ENCODE measurements around the gene HSP90AB1. TPM values are rescaled to one million over a fixed set of nuclear protein-coding genes. Genes with fewer than 3 reads are reported as not detected.

The HSP90AB1 gene
- polyA plus RNA-seq, 1 donor from 2014 or later: 522 TPM

GRCh38 chr6:44245391-44245911 is 1.4 kb upstream of the HSP90AB1 start:
- TF ChIP-seq MXI1 (conservative IDR thresholded peaks at IDR 0.05; ENCODE audit: poor library complexity, severe bottlenecking): no peak
- no peak for TF ChIP-seq REST (IDR thresholded peaks at IDR 0.05; ENCODE audit: borderline replicate concordance)
- no peak for TF ChIP-seq RAD21 (conservative IDR thresholded peaks at IDR 0.05)
- no peak for TF ChIP-seq EP300 (conservative IDR thresholded peaks at IDR 0.05; ENCODE audit: poor library complexity, severe bottlenecking)
- TF ChIP-seq, protein P1, sequence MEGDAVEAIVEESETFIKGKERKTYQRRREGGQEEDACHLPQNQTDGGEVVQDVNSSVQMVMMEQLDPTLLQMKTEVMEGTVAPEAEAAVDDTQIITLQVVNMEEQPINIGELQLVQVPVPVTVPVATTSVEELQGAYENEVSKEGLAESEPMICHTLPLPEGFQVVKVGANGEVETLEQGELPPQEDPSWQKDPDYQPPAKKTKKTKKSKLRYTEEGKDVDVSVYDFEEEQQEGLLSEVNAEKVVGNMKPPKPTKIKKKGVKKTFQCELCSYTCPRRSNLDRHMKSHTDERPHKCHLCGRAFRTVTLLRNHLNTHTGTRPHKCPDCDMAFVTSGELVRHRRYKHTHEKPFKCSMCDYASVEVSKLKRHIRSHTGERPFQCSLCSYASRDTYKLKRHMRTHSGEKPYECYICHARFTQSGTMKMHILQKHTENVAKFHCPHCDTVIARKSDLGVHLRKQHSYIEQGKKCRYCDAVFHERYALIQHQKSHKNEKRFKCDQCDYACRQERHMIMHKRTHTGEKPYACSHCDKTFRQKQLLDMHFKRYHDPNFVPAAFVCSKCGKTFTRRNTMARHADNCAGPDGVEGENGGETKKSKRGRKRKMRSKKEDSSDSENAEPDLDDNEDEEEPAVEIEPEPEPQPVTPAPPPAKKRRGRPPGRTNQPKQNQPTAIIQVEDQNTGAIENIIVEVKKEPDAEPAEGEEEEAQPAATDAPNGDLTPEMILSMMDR (IDR thresholded peaks at IDR 0.05; ENCODE audit: poor library complexity, severe bottlenecking): no peak
- Histone ChIP-seq H4K20me1 (ENCODE audit: insufficient read depth) (peaks cover 5% of the 10 kb centered on the region), H3K4me3 (ENCODE audit: low read length) (peak overlapping the region; percentile 99), H3K27me3 (ENCODE audit: insufficient read depth, low read depth, low read length) (no peaks in the 10 kb centered on the region), H3K9me3 (ENCODE audit: low read length) (no peaks in the 10 kb centered on the region), H2AFZ (ENCODE audit: low read depth, low read length) (peak overlapping the region; percentile 74), H3K27ac (ENCODE audit: low read length) (peak overlapping the region; percentile 94), H3K4me2 (ENCODE audit: low read length) (no peak overlapping the region), H3K9me2 (ENCODE audit: insufficient read depth, low read length) (no peaks in the 10 kb centered on the region), H3K79me2 (replicated peaks; ENCODE audit: insufficient read depth, low read length) (peaks cover 35% of the 10 kb centered on the region), H3K36me3 (ENCODE audit: insufficient read depth, low read length) (peaks cover 6% of the 10 kb centered on the region), H3K9ac (ENCODE audit: low read length) (peak overlapping the region; percentile 93), H3F3A (ENCODE audit: insufficient read depth, low read length, poor library complexity, severe bottlenecking) (no peaks in the 10 kb centered on the region)

DNA sequence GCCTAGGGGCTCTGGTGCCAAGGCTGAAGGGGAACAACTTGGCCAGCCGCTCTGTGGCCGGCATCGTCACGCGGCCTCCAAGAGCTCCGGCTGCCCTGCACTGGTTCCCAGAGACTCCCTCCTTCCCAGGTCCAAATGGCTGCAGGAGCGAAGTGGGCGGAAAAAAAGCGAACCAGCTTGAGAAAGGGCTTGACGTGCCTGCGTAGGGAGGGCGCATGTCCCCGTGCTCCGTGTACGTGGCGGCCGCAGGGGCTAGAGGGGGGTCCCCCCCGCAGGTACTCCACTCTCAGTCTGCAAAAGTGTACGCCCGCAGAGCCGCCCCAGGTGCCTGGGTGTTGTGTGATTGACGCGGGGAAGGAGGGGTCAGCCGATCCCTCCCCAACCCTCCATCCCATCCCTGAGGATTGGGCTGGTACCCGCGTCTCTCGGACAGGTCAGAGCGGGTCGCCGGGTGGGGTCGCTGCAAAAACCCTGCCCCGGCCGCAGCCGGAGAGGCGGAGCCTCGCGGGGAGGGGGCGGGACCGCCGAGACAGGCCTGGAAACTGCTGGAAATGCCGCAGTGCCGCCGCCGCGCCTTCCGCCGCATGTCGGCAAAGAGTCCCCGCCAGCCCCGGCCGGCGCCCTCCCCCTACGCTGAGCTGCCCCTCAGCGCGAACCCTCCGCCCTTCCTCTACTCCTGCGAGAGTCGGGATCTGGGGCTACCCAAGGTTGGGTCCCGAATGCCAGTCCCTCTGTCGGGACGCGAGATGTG is 814 bp upstream of the HSP90AB1 start:
- Histone ChIP-seq H3K79me2 (replicated peaks; ENCODE audit: insufficient read depth, low read length) (peaks cover 40% of the 10 kb centered on the region), H3K9me2 (ENCODE audit: insufficient read depth, low read length) (no peaks in the 10 kb centered on the region), H3K4me3 (ENCODE audit: low read length) (peak overlapping the region; percentile 99), H3K36me3 (ENCODE audit: insufficient read depth, low read length) (peaks cover 9% of the 10 kb centered on the region), H3K9ac (ENCODE audit: low read length) (peak overlapping the region; percentile 93), H4K20me1 (ENCODE audit: insufficient read depth) (peaks cover 5% of the 10 kb centered on the region), H3K27me3 (ENCODE audit: insufficient read depth, low read depth, low read length) (no peaks in the 10 kb centered on the region), H3K27ac (ENCODE audit: low read length) (peak overlapping the region; percentile 94), H3K4me2 (ENCODE audit: low read length) (peak overlapping the region; percentile 49), H3K9me3 (ENCODE audit: low read length) (no peaks in the 10 kb centered on the region), H3F3A (ENCODE audit: insufficient read depth, low read length, poor library complexity, severe bottlenecking) (no peaks in the 10 kb centered on the region), H2AFZ (ENCODE audit: low read depth, low read length) (peak overlapping the region; percentile 96)
- TF ChIP-seq TAF1 (IDR thresholded peaks at IDR 0.05; ENCODE audit: low read depth): peak; percentile 56
- TF ChIP-seq EP300 (conservative IDR thresholded peaks at IDR 0.05; ENCODE audit: poor library complexity, severe bottlenecking): no peak
- TF ChIP-seq SMC3 (conservative IDR thresholded peaks at IDR 0.05; ENCODE audit: poor library complexity): peak; percentile 27
- TF ChIP-seq POLR2AphosphoS5 (IDR thresholded peaks at IDR 0.05): peak; percentile 66
- no peak for TF ChIP-seq MXI1 (conservative IDR thresholded peaks at IDR 0.05; ENCODE audit: poor library complexity, severe bottlenecking)
- TF ChIP-seq, protein P1 (IDR thresholded peaks at IDR 0.05; ENCODE audit: poor library complexity, severe bottlenecking): peak; percentile 61
- TF ChIP-seq RAD21 (conservative IDR thresholded peaks at IDR 0.05): no peak

All from neural cell (in vitro differentiated cells).